ENCODE data around the gene GALNT1.

Gene GALNT1

GRCh38 chr18:35680139-35680551 is 98.6 kb downstream of the GALNT1 start:
- no peak for DNase-seq (ENCODE audit: low read depth)

GRCh38 chr18:35682281-35682867 is 100.8 kb downstream of the GALNT1 start:
- DNase-seq (ENCODE audit: low read depth): no peak

GRCh38 chr18:35683021-35683420 is 101.5 kb downstream of the GALNT1 start:
- DNase-seq (ENCODE audit: low read depth): no peak

GRCh38 chr18:35688757-35689156 is 107.2 kb downstream of the GALNT1 start:
- no peak for DNase-seq (ENCODE audit: low read depth)

GRCh38 chr18:35689728-35690127 is 108.2 kb downstream of the GALNT1 start:
- DNase-seq (ENCODE audit: low read depth): no peak

- no peak for DNase-seq (ENCODE audit: low read depth)
Measured at GRCh38 chr18:35691625-35692024, 110.1 kb downstream of the GALNT1 start.

- no peak for DNase-seq (ENCODE audit: low read depth)
Measured at GRCh38 chr18:35692866-35693265, 111.3 kb downstream of the GALNT1 start.

- DNase-seq (ENCODE audit: low read depth): no peak
Measured at GRCh38 chr18:35693829-35694228, 112.3 kb downstream of the GALNT1 start.

GRCh38 chr18:35694808-35695207 is 113.3 kb downstream of the GALNT1 start:
- no peak for DNase-seq (ENCODE audit: low read depth)

- DNase-seq (ENCODE audit: low read depth): no peak
Measured at GRCh38 chr18:35695384-35695783, 113.8 kb downstream of the GALNT1 start.

- no peak for DNase-seq (ENCODE audit: low read depth)
Measured at GRCh38 chr18:35695803-35696202, 114.3 kb downstream of the GALNT1 start.

- no peak for DNase-seq (ENCODE audit: low read depth)
Measured at GRCh38 chr18:35696307-35696706, 114.8 kb downstream of the GALNT1 start.

- no peak for DNase-seq (ENCODE audit: low read depth)
Measured at GRCh38 chr18:35697869-35698268, 116.3 kb downstream of the GALNT1 start.

GRCh38 chr18:35703043-35703688 is 121.6 kb downstream of the GALNT1 start:
- no peak for DNase-seq (ENCODE audit: low read depth)

GRCh38 chr18:35705988-35706387 is 124.4 kb downstream of the GALNT1 start:
- DNase-seq (ENCODE audit: low read depth): no peak

- DNase-seq (ENCODE audit: low read depth): no peak
Measured at GRCh38 chr18:35707247-35707646, 125.7 kb downstream of the GALNT1 start.

- DNase-seq (ENCODE audit: low read depth): no peak
Measured at GRCh38 chr18:35707674-35708073, 126.1 kb downstream of the GALNT1 start.

- no peak for DNase-seq (ENCODE audit: low read depth)
Measured at GRCh38 chr18:35710581-35710980, 129.0 kb downstream of the GALNT1 start.

GRCh38 chr18:35711227-35711626 is 129.7 kb downstream of the GALNT1 start:
- DNase-seq (ENCODE audit: low read depth): no peak

GRCh38 chr18:35713545-35713944 is 132.0 kb downstream of the GALNT1 start:
- DNase-seq (ENCODE audit: low read depth): no peak

- DNase-seq (ENCODE audit: low read depth): no peak
Measured at GRCh38 chr18:35714539-35714938, 133.0 kb downstream of the GALNT1 start.

- no peak for DNase-seq (ENCODE audit: low read depth)
Measured at GRCh38 chr18:35715139-35715538, 133.6 kb downstream of the GALNT1 start.

- DNase-seq (ENCODE audit: low read depth): no peak
Measured at GRCh38 chr18:35716169-35716831, 134.8 kb downstream of the GALNT1 start.

- DNase-seq (ENCODE audit: low read depth): no peak
Measured at GRCh38 chr18:35717182-35717581, 135.6 kb downstream of the GALNT1 start.

All from activated T-helper 9 cell treated with anti-CD3 and anti-CD28 coated beads, Interleukin-2, amount 50 U/mL, for 16 hours (primary cell).